ENCODE data around the gene C2orf81. TPM values are rescaled to one million over a fixed set of nuclear protein-coding genes. Genes with fewer than 3 reads are reported as not detected.

Gene C2orf81
- total RNA-seq, 1 experiment from 2014 or later = 2.9 TPM

GRCh38 chr2:74458132-74458937 lies 36.9 kb upstream of the C2orf81 start, which contains the start of gene WBP1 (continued):
- TF ChIP-seq, protein P1, sequence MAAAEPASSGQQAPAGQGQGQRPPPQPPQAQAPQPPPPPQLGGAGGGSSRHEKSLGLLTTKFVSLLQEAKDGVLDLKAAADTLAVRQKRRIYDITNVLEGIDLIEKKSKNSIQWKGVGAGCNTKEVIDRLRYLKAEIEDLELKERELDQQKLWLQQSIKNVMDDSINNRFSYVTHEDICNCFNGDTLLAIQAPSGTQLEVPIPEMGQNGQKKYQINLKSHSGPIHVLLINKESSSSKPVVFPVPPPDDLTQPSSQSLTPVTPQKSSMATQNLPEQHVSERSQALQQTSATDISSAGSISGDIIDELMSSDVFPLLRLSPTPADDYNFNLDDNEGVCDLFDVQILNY (CRISPR knock-in tag; IDR thresholded peaks at IDR 0.05) = no peak
- no peak for TF ChIP-seq ELF4 (CRISPR knock-in tag; IDR thresholded peaks at IDR 0.05; ENCODE audit: low read depth)
- no peak for TF ChIP-seq HMGA2 (CRISPR knock-in tag; IDR thresholded peaks at IDR 0.05)
- TF ChIP-seq FOXP4 (CRISPR knock-in tag; IDR thresholded peaks at IDR 0.05) = no peak
- no peak for TF ChIP-seq TEAD4 (CRISPR knock-in tag; IDR thresholded peaks at IDR 0.05)
- no peak for TF ChIP-seq TEAD1 (CRISPR knock-in tag; IDR thresholded peaks at IDR 0.05)
- TF ChIP-seq ZNF671 (CRISPR knock-in tag; IDR thresholded peaks at IDR 0.05) = no peak
- no peak for TF ChIP-seq MAX (CRISPR knock-in tag; IDR thresholded peaks at IDR 0.05)
- no peak for TF ChIP-seq ZNF396 (CRISPR knock-in tag; IDR thresholded peaks at IDR 0.05; ENCODE audit: borderline replicate concordance)
- TF ChIP-seq, protein P2, sequence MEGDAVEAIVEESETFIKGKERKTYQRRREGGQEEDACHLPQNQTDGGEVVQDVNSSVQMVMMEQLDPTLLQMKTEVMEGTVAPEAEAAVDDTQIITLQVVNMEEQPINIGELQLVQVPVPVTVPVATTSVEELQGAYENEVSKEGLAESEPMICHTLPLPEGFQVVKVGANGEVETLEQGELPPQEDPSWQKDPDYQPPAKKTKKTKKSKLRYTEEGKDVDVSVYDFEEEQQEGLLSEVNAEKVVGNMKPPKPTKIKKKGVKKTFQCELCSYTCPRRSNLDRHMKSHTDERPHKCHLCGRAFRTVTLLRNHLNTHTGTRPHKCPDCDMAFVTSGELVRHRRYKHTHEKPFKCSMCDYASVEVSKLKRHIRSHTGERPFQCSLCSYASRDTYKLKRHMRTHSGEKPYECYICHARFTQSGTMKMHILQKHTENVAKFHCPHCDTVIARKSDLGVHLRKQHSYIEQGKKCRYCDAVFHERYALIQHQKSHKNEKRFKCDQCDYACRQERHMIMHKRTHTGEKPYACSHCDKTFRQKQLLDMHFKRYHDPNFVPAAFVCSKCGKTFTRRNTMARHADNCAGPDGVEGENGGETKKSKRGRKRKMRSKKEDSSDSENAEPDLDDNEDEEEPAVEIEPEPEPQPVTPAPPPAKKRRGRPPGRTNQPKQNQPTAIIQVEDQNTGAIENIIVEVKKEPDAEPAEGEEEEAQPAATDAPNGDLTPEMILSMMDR (IDR thresholded peaks at IDR 0.05) = no peak
- TF ChIP-seq NFE2L1 (CRISPR knock-in tag; IDR thresholded peaks at IDR 0.05) = no peak
- TF ChIP-seq ATF3 (CRISPR knock-in tag; conservative IDR thresholded peaks at IDR 0.05) = no peak
- no peak for TF ChIP-seq AR (CRISPR knock-in tag; IDR thresholded peaks at IDR 0.05)
- TF ChIP-seq, protein P3, sequence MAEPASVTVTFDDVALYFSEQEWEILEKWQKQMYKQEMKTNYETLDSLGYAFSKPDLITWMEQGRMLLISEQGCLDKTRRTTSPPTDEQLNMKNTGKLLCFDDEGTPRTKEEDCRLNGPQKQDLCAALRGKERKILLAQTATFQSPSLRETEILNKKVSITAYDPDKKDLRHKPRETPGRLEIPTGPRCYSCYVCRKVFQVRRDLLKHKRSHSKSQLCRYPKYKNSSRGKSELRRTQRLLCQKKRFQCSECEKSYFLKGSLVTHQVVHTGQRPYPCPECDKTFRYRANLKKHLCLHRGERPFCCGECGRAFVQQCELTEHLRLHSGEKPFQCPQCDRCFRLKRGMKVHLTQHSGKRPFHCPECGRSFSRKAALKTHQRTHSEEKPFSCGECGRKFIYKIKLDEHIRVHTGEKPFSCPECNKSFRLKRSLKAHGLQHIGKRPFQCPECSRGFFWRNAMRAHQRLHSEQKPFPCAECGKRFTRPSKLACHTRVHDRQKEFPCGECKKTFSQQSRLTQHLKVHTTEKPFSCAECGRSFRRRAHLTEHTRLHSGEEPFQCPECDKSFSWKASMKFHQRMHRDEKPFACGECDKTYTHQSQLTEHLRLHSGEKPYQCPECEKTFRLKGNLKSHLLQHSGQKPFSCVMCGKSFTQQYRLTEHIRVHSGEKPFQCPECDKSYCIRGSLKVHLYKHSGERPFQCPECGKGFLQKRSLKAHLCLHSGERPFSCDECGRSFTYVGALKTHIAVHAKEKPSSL (CRISPR knock-in tag; conservative IDR thresholded peaks at IDR 0.05) = no peak
- no peak for TF ChIP-seq ATF1 (CRISPR knock-in tag; IDR thresholded peaks at IDR 0.05)
- no peak for TF ChIP-seq GRHL2 (CRISPR knock-in tag; IDR thresholded peaks at IDR 0.05; ENCODE audit: insufficient replicate concordance, severe bottlenecking)
- no peak for TF ChIP-seq CREB1 (CRISPR knock-in tag; IDR thresholded peaks at IDR 0.05)
- TF ChIP-seq, protein P4, sequence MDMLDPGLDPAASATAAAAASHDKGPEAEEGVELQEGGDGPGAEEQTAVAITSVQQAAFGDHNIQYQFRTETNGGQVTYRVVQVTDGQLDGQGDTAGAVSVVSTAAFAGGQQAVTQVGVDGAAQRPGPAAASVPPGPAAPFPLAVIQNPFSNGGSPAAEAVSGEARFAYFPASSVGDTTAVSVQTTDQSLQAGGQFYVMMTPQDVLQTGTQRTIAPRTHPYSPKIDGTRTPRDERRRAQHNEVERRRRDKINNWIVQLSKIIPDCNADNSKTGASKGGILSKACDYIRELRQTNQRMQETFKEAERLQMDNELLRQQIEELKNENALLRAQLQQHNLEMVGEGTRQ (CRISPR knock-in tag; IDR thresholded peaks at IDR 0.05) = no peak
- TF ChIP-seq FOXK1 (CRISPR knock-in tag; IDR thresholded peaks at IDR 0.05) = peak; percentile 63
- no peak for TF ChIP-seq JUN (CRISPR knock-in tag; IDR thresholded peaks at IDR 0.05)
- TF ChIP-seq KAT7 (CRISPR knock-in tag; IDR thresholded peaks at IDR 0.05; ENCODE audit: borderline replicate concordance) = no peak

Measured in WTC11 (cell line).